ENCODE measurements around the gene SARDH. TPM values are rescaled to one million over a fixed set of nuclear protein-coding genes. Genes with fewer than 3 reads are reported as not detected.

SARDH gene
- total and polyA plus RNA-seq, 2 of the 13 experiments (the other 11 are each of a cell fraction or from before 2014, with no cell fraction given) = 11.6 to 34.9 TPM

- H2AFZ ChIP-seq (ENCODE audit: low read length) = no peak overlapping the region
- H3K4me2 ChIP-seq (ENCODE audit: low read depth, low read length) = no peak overlapping the region
- ChIA-PET POLR2A (no interaction called here), CTCF (ENCODE audit: low intra/inter-chr PET ratio, low total read pairs) (no interaction called here)
- no peaks in the 10 kb centered on the region for H3K9me3 ChIP-seq (ENCODE audit: low read length)
- H3K4me3 ChIP-seq (replicated peaks in 1 of 3; ENCODE audit: insufficient read depth in 1 of 3, low read depth in 2 of 3, low read length in 3 of 3) = no peak overlapping the region
- in situ Hi-C loops (cut with HindIII; ENCODE audit: extremely low pct_ligation_motif_present, low pct_unique_long_range_greater_than_20kb) = no loop called here
- H3K36me3 ChIP-seq (replicated peaks in 1 of 2; ENCODE audit: control insufficient read depth in 1 of 2, insufficient read depth in 2 of 2, low read length in 2 of 2) = peaks cover 1 to 9% of the 10 kb centered on the region in 2 experiments; a peak in 3 of 5 replicates
- peaks cover 4% of the 10 kb centered on the region for H3K4me1 ChIP-seq (ENCODE audit: insufficient read depth, low read length)
- DNase-seq (ENCODE audit: low spot score) = no peak
- peak; percentile 16; the same call in 1 of the 3 replicates for ATAC-seq
- no peaks in the 10 kb centered on the region for H4K20me1 ChIP-seq (ENCODE audit: insufficient read depth, low read length)
- no peaks in the 10 kb centered on the region for H3K79me2 ChIP-seq (ENCODE audit: insufficient read depth, low read length)
- H3K9ac ChIP-seq (ENCODE audit: insufficient read depth, low read depth, low read length) = no peak overlapping the region
- intact Hi-C loops (cut with micrococcal nuclease; ENCODE audit: unreplicated experiment) = no loop called here
- 95% methylated on average over 10 of the region's 27 CpGs for WGBS (ENCODE audit: low lambda C conversion rate)
- no peaks in the 10 kb centered on the region for H3K27me3 ChIP-seq (ENCODE audit: control insufficient read depth in 1 of 2, insufficient read depth in 2 of 2, low read length in 2 of 2)
- FAIRE-seq = no peak
- no peak overlapping the region for H3K27ac ChIP-seq (ENCODE audit: extremely low read length, insufficient read depth, low read length)
- no TSS peak for BruUV-seq (replicated peaks)
- TF ChIP-seq U2AF1 (optimal IDR thresholded peaks at IDR 0.05; ENCODE audit: low read depth, low read length) (no peak), RBFOX2 (IDR thresholded peaks at IDR 0.05; ENCODE audit: low read depth, low read length) (no peak), ZNF597 (CRISPR knock-in tag; IDR thresholded peaks at IDR 0.05) (no peak), EP300 (IDR thresholded peaks at IDR 0.05; ENCODE audit: low read depth in 2 of 2, low read length in 2 of 2) (no peak), EP300 (CRISPR knock-in tag; IDR thresholded peaks at IDR 0.05; ENCODE audit: borderline replicate concordance) (no peak), STAG1 (CRISPR knock-in tag; IDR thresholded peaks at IDR 0.05) (peak; percentile 22; the same call in 1 of the 2 replicates), ZNF549 (CRISPR knock-in tag; IDR thresholded peaks at IDR 0.05) (no peak), ZNF777 (CRISPR knock-in tag; IDR thresholded peaks at IDR 0.05) (no peak), IKZF1 (IDR thresholded peaks at IDR 0.05) (no peak), ZNF562 (CRISPR knock-in tag; IDR thresholded peaks at IDR 0.05; ENCODE audit: borderline replicate concordance) (no peak), AGO2 (optimal IDR thresholded peaks at IDR 0.05; ENCODE audit: low read depth, low read length) (peak; percentile 18), POLR2AphosphoS5 (IDR thresholded peaks at IDR 0.05; ENCODE audit: low read depth, low read length) (no peak), ZC3H4 (CRISPR knock-in tag; IDR thresholded peaks at IDR 0.05; ENCODE audit: borderline replicate concordance) (no peak), MIXL1 (CRISPR knock-in tag; IDR thresholded peaks at IDR 0.05) (no peak), MTERF4 (CRISPR knock-in tag; IDR thresholded peaks at IDR 0.05) (no peak), RARG (CRISPR knock-in tag; IDR thresholded peaks at IDR 0.05; ENCODE audit: low read depth) (no peak), ZNF343 (CRISPR knock-in tag; IDR thresholded peaks at IDR 0.05) (no peak), HIC2 (CRISPR knock-in tag; IDR thresholded peaks at IDR 0.05; ENCODE audit: low read depth) (no peak), ZBTB3 (CRISPR knock-in tag; IDR thresholded peaks at IDR 0.05; ENCODE audit: borderline replicate concordance, low read depth) (no peak), TARDBP (CRISPR knock-in tag; IDR thresholded peaks at IDR 0.05) (no peak), ARNT (IDR thresholded peaks at IDR 0.05) (no peak)
Observed at GRCh38 chr9:133664173-133665050, 73.7 kb downstream of the SARDH start.
